ENCODE measurements around the gene EMP2. TPM values are rescaled to one million over a fixed set of nuclear protein-coding genes. Genes with fewer than 3 reads are reported as not detected.

Gene EMP2
- total RNA-seq, 4 donors from 2014 or later: 20.8 to 31.4 (median 27.5) TPM

DNA sequence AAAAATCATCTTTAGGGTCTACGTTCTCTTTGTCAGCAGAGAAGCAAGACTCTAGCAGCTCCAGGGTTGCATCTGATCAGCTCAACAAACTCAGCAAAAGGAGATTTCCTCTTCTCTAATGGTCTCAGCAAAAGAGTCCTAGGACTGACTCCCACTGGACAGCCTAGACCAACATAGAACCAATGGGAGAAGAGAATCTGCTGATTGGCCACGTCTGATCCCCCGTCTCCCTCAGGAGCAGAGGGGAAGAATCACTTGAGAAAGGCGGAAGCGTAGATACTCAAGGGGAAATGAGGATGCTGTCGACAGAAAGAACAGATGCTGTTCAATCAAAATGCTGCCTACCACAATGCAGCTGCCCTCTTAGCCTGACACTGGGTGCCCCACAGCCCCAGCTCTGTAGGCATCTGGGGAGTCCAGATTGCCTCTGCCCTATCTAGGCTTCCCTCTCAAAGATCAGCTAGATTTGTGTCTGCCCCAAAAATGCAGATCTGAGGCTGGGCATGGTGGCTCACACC lies 31.5 kb upstream of the EMP2 start:
- H3K9me3 ChIP-seq: no peaks in the 10 kb centered on the region
- no peak overlapping the region for H3K27ac ChIP-seq
- TF ChIP-seq POLR2A (IDR thresholded peaks at IDR 0.05): no peak
- TF ChIP-seq, protein P1, sequence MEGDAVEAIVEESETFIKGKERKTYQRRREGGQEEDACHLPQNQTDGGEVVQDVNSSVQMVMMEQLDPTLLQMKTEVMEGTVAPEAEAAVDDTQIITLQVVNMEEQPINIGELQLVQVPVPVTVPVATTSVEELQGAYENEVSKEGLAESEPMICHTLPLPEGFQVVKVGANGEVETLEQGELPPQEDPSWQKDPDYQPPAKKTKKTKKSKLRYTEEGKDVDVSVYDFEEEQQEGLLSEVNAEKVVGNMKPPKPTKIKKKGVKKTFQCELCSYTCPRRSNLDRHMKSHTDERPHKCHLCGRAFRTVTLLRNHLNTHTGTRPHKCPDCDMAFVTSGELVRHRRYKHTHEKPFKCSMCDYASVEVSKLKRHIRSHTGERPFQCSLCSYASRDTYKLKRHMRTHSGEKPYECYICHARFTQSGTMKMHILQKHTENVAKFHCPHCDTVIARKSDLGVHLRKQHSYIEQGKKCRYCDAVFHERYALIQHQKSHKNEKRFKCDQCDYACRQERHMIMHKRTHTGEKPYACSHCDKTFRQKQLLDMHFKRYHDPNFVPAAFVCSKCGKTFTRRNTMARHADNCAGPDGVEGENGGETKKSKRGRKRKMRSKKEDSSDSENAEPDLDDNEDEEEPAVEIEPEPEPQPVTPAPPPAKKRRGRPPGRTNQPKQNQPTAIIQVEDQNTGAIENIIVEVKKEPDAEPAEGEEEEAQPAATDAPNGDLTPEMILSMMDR (IDR thresholded peaks at IDR 0.05): no peak
- no peaks in the 10 kb centered on the region for H3K27me3 ChIP-seq
- DNase-seq: no peak
- no peak overlapping the region for H3K4me3 ChIP-seq
- no peaks in the 10 kb centered on the region for H3K36me3 ChIP-seq
- peaks cover 0 to 6% (median 0%) of the 10 kb centered on the region in 4 donors for H3K4me1 ChIP-seq

DNA sequence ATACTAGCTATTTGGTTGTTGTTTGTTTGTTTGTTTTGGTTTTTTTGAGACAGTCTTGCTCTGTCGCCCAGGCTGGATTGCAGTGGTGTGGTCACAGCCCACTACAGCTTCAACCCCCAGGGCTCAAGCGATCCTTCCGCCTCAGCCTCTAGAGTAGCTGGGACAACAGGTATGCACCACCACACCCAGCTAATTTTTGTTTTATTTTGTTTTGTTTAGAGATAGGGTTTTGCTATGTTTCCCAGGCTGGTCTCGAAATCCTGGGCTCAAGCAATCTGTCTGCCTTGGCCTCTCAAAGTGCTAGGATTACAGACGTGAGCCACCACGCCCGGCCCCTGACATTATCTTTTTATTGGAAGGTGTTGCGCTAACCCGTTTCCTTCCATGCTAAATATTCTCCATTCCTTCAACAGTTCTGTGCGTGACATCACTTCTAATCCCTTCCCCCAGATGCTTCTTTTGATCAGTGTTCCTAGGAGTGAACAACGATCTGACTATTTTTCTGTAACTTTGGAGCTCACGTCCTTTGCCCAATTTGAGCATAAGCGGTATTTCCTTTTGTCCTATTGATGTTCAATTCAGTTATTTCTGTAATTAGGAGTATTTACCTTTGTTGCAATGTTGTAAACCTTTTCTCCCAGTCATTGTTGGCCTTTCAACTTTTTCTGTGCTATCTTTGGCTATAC lies 30.2 kb upstream of the EMP2 start:
- H3K27me3 ChIP-seq: no peaks in the 10 kb centered on the region
- TF ChIP-seq, protein P1 (IDR thresholded peaks at IDR 0.05): no peak
- no peak for TF ChIP-seq POLR2A (IDR thresholded peaks at IDR 0.05)
- no peaks in the 10 kb centered on the region for H3K4me1 ChIP-seq
- H3K27ac ChIP-seq: no peak overlapping the region
- H3K36me3 ChIP-seq: no peaks in the 10 kb centered on the region
- no peak overlapping the region for H3K4me3 ChIP-seq
- no peak for DNase-seq
- H3K9me3 ChIP-seq: no peaks in the 10 kb centered on the region

GRCh38 chr16:10609402-10609774 lies 29.0 kb upstream of the EMP2 start:
- Histone ChIP-seq H3K4me3 (no peak overlapping the region), H3K36me3 (no peaks in the 10 kb centered on the region), H3K4me1 (no peaks in the 10 kb centered on the region), H3K27me3 (no peaks in the 10 kb centered on the region), H3K9me3 (no peaks in the 10 kb centered on the region), H3K27ac (peak overlapping the region in 1 of 4 donors; percentile 10)
- DNase-seq: no peak
- TF ChIP-seq POLR2A (IDR thresholded peaks at IDR 0.05): no peak
- TF ChIP-seq, protein P1 (IDR thresholded peaks at IDR 0.05): no peak

DNA sequence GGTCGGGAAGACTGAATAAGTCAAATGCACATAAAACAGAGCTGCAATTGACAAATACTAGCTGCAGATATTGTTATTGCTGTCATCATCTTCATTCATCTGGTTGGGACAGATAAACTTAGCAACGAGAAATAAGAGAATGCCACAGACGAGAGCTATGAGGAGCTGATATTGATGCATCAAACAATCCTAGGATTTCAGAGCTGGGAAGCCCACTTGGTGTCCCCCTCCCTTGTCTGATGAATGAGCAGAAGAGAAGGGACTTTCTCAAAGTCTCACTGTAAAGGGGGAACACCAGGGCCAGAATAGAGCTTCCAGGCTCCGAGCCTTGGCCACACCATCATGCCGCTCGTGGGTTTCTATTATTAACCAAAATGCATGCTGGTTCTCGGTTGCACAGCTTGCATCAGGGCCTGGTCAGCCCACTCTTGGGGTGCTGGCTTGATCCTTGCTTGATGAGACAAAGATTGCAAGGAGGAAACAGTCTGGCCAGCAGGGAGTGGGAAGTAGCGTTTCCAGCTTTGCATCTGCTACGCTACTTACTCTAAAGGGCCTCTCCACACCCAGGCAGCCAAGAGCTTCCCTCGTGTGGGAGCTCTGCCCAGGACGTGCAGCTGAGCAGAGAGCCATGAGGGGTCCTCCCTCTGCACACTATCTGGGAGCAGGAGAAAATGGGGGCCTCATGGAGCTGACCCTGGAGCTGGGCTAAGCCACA lies 28.4 kb upstream of the EMP2 start:
- no peaks in the 10 kb centered on the region for H3K27me3 ChIP-seq
- TF ChIP-seq, protein P1 (IDR thresholded peaks at IDR 0.05): no peak
- TF ChIP-seq POLR2A (IDR thresholded peaks at IDR 0.05): no peak
- no peaks in the 10 kb centered on the region for H3K36me3 ChIP-seq
- no peaks in the 10 kb centered on the region for H3K4me1 ChIP-seq
- peak overlapping the region in 1 of 4 donors; percentile 10 for H3K27ac ChIP-seq
- H3K9me3 ChIP-seq: no peaks in the 10 kb centered on the region
- no peak for DNase-seq
- no peak overlapping the region for H3K4me3 ChIP-seq

- H3K27ac ChIP-seq: no peak overlapping the region
- TF ChIP-seq, protein P1 (IDR thresholded peaks at IDR 0.05): no peak
- no peak for TF ChIP-seq POLR2A (IDR thresholded peaks at IDR 0.05)
- peaks cover 0 to under 1% (median 0%) of the 10 kb centered on the region in 4 donors for H3K4me1 ChIP-seq
- no peak for DNase-seq
- no peaks in the 10 kb centered on the region for H3K27me3 ChIP-seq
- no peaks in the 10 kb centered on the region for H3K36me3 ChIP-seq
- H3K4me3 ChIP-seq: no peak overlapping the region
- no peaks in the 10 kb centered on the region for H3K9me3 ChIP-seq
These were observed 26.8 kb upstream of the EMP2 start for GRCh38 chr16:10607157-10607556.
